Measurements from ENCODE around the gene SERTAD2. TPM values are rescaled to one million over a fixed set of nuclear protein-coding genes. Genes with fewer than 3 reads are reported as not detected.
A peak's percentile ranks its signal among the peaks of the same experiment; 100 is the strongest.

Gene SERTAD2
- total RNA-seq, 1 donor from 2014 or later = 42.2 TPM

DNA sequence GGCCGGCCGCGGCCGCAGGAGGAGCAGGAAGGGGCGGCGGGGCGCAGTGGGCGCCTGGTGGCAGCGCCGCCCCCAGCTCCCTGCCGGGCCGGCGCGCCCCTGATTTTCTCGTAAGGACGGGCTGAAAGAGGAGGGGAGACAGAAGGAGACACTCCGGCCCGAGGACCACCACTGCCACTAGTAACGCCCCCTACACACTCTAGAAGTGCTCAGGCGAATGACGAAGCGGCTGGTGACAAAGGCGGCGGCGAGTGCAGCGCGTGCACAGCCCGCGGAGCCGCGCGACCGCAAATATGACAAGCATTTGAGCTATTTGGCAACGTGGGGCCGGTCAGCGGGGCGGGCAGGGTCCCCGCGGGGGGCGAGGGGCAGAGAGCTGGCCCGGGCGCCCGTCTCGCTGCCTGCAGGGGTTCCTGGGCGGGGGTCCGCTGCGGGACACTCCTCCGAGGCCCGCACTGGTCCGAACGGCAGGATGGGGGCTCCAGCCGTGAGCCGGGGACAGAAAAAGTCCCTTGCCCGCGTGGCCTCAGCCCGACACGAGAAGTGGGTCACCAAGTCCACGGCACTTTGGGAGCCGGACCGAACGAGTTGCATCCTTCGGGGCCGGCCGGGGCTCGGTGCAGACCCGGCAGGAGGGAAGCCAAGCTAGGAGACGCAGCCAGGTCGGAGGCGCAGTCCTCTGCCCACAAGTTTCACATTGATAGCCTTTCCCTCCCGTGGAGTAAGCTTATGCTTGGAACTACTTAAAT, 524 bp upstream of the SERTAD2 start:
- H3K79me2 ChIP-seq (ENCODE audit: insufficient read depth, low read length) = peaks cover 38% of the 10 kb centered on the region
- H4K20me1 ChIP-seq (ENCODE audit: insufficient read depth, low read length) = peaks cover 34% of the 10 kb centered on the region
- peak; percentile 76 for DNase-seq (ENCODE audit: low read depth)
- H3K4me1 ChIP-seq (ENCODE audit: insufficient read depth, low read length) = peaks cover 28% of the 10 kb centered on the region
- TF ChIP-seq EZH2 (IDR thresholded peaks at IDR 0.05; ENCODE audit: insufficient read depth, low read length) = no peak
- no peak for TF ChIP-seq CTCF (IDR thresholded peaks at IDR 0.05; ENCODE audit: insufficient read depth, low read depth, low read length)
- H3K9me3 ChIP-seq (ENCODE audit: insufficient read depth, low read depth, low read length) = no peaks in the 10 kb centered on the region
- Mint-ChIP-seq H3K9me3 (ENCODE audit: unreplicated experiment) (no peaks in the 10 kb centered on the region), H3K4me3 (ENCODE audit: unreplicated experiment) (peak overlapping the region; percentile 81), H3K27me3 (ENCODE audit: low read depth, unreplicated experiment) (no peaks in the 10 kb centered on the region), H3K4me1 (ENCODE audit: low read depth, unreplicated experiment) (peaks cover 36% of the 10 kb centered on the region), H3K27ac (ENCODE audit: unreplicated experiment) (peak overlapping the region; percentile 96), H3K36me3 (ENCODE audit: low read depth, unreplicated experiment) (peaks cover 1% of the 10 kb centered on the region)
- no peaks in the 10 kb centered on the region for H3K36me3 ChIP-seq (ENCODE audit: insufficient read depth, low read length)
- FAIRE-seq = no peak
- peak overlapping the region; percentile 61 for H3K4me3 ChIP-seq (ENCODE audit: insufficient read depth, low read depth, low read length)
- peak overlapping the region; percentile 83 for H3K9ac ChIP-seq (ENCODE audit: low read length)
- peak overlapping the region; percentile 84 for H3K27ac ChIP-seq (ENCODE audit: low read depth, low read length)
- no peaks in the 10 kb centered on the region for H3K27me3 ChIP-seq (ENCODE audit: insufficient read depth, low read length)
- peak overlapping the region; percentile 37 for H2AFZ ChIP-seq (ENCODE audit: low read depth, low read length)
- H3K4me2 ChIP-seq (ENCODE audit: low read length) = peak overlapping the region; percentile 85

- Histone ChIP-seq H3K4me1 (ENCODE audit: insufficient read depth, low read length) (peaks cover 28% of the 10 kb centered on the region), H3K9me3 (ENCODE audit: insufficient read depth, low read depth, low read length) (no peaks in the 10 kb centered on the region), H2AFZ (ENCODE audit: low read depth, low read length) (no peak overlapping the region), H4K20me1 (ENCODE audit: insufficient read depth, low read length) (peaks cover 46% of the 10 kb centered on the region), H3K79me2 (ENCODE audit: insufficient read depth, low read length) (peaks cover 56% of the 10 kb centered on the region), H3K36me3 (ENCODE audit: insufficient read depth, low read length) (no peaks in the 10 kb centered on the region), H3K9ac (ENCODE audit: low read length) (peak overlapping the region; percentile 91), H3K4me2 (ENCODE audit: low read length) (peak overlapping the region; percentile 92), H3K27ac (ENCODE audit: low read depth, low read length) (peak overlapping the region; percentile 88), H3K27me3 (ENCODE audit: insufficient read depth, low read length) (no peaks in the 10 kb centered on the region), H3K4me3 (ENCODE audit: insufficient read depth, low read depth, low read length) (peak overlapping the region; percentile 76)
- Mint-ChIP-seq H3K27me3 (ENCODE audit: low read depth, unreplicated experiment) (no peaks in the 10 kb centered on the region), H3K27ac (ENCODE audit: unreplicated experiment) (peak overlapping the region; percentile 84), H3K4me3 (ENCODE audit: unreplicated experiment) (peak overlapping the region; percentile 91), H3K36me3 (ENCODE audit: low read depth, unreplicated experiment) (peaks cover 1% of the 10 kb centered on the region), H3K9me3 (ENCODE audit: unreplicated experiment) (no peaks in the 10 kb centered on the region), H3K4me1 (ENCODE audit: low read depth, unreplicated experiment) (peaks cover 51% of the 10 kb centered on the region)
- FAIRE-seq (no peak), DNase-seq (ENCODE audit: low read depth) (peak; percentile 44)
- TF ChIP-seq CTCF (IDR thresholded peaks at IDR 0.05; ENCODE audit: insufficient read depth, low read depth, low read length) = no peak
- TF ChIP-seq EZH2 (IDR thresholded peaks at IDR 0.05; ENCODE audit: insufficient read depth, low read length) = no peak
These were observed 1.2 kb downstream of the SERTAD2 start for GRCh38 chr2:64652231-64653108.

All from astrocyte (in vitro differentiated cells and primary cell).